Nephron progenitor cell (in vitro differentiated cells): ENCODE results near the gene SLC5A5.
A peak's percentile ranks its signal among the peaks of the same experiment; 100 is the strongest.

Experiments
- DNase-seq: peaks from one replicate; pipeline ENCODE4 v3.0.0; 2021
- H3K27ac Mint-ChIP-seq: 2 replicates; pipeline ENCODE4 v1.8.0; 2021; ENCODE audit warnings: mild to moderate bottlenecking, moderate library complexity, mixed read lengths
- H3K27me3 Mint-ChIP-seq: 2 replicates; pipeline ENCODE4 v1.8.0; 2021; ENCODE audit warnings: mild to moderate bottlenecking, low read depth, mixed read lengths; ENCODE audit not compliant: poor library complexity
- H3K36me3 Mint-ChIP-seq: 2 replicates; pipeline ENCODE4 v1.8.0; 2021; ENCODE audit warnings: low read depth, mixed read lengths
- H3K4me1 Mint-ChIP-seq: 2 replicates; pipeline ENCODE4 v1.8.0; 2021; ENCODE audit warnings: mixed read lengths
- H3K4me3 Mint-ChIP-seq: 2 replicates; pipeline ENCODE4 v1.8.0; 2021; ENCODE audit warnings: mild to moderate bottlenecking, moderate library complexity, mixed read lengths
- H3K9me3 Mint-ChIP-seq: 2 replicates; pipeline ENCODE4 v1.8.0; 2021; ENCODE audit warnings: mild to moderate bottlenecking, moderate library complexity, mixed read lengths
- CTCF ChIP-seq: fragments of 200-600 bp; sonication (generic); IDR thresholded peaks from 2 replicates; pipeline ENCODE4 v1.5.0; 2021; ENCODE audit warnings: antibody characterized with exemption

The SLC5A5 gene

DNA sequence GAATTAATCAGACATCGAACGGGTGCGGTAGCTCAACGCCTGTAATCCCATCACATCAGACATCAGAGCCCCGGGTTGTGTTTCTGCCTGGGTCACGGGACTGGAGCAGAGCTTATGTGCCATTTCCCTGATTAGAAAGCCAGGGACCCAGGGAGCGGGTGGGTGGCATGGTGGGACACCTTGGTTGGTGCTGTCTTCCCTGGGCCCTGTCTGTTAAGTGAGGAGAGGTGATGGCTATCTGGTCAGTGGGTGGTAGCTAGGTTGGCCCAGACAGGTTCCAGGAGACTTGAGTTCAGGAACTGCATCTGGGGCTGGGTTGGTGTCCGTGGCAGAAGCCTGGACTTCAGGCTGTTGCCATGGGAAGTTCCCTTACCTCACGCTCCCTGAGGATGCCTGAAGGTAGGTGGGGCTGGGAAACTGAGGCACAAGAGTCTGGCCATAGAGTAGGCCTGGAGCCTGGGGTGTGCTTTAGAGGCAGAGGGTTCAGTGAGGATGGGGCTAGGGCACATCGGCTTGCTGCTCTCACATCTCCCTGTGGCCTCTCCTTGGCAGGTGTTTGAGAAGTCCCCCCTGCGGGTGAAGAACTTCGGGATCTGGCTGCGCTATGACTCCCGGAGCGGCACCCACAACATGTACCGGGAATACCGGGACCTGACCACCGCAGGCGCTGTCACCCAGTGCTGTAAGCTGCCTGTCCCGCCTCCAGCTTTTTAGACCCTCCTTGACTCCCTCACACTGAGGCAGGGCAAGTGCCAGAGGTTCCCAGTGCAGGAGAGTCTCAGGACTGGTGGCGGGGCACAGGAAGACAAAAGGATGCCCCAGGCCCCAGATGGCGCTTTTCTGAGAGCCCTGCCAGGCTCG, 10.0 kb upstream of the SLC5A5 start:
- no peak for DNase-seq
- peak overlapping the region; percentile 59 for H3K27ac Mint-ChIP-seq
- peak overlapping the region; percentile 99 for H3K4me3 Mint-ChIP-seq
- H3K27me3 Mint-ChIP-seq: peaks cover 9% of the 10 kb centered on the region
- peaks cover 54% of the 10 kb centered on the region for H3K36me3 Mint-ChIP-seq
- H3K9me3 Mint-ChIP-seq: no peaks in the 10 kb centered on the region
- TF ChIP-seq CTCF: no peak
- H3K4me1 Mint-ChIP-seq: peaks cover 37% of the 10 kb centered on the region

DNA sequence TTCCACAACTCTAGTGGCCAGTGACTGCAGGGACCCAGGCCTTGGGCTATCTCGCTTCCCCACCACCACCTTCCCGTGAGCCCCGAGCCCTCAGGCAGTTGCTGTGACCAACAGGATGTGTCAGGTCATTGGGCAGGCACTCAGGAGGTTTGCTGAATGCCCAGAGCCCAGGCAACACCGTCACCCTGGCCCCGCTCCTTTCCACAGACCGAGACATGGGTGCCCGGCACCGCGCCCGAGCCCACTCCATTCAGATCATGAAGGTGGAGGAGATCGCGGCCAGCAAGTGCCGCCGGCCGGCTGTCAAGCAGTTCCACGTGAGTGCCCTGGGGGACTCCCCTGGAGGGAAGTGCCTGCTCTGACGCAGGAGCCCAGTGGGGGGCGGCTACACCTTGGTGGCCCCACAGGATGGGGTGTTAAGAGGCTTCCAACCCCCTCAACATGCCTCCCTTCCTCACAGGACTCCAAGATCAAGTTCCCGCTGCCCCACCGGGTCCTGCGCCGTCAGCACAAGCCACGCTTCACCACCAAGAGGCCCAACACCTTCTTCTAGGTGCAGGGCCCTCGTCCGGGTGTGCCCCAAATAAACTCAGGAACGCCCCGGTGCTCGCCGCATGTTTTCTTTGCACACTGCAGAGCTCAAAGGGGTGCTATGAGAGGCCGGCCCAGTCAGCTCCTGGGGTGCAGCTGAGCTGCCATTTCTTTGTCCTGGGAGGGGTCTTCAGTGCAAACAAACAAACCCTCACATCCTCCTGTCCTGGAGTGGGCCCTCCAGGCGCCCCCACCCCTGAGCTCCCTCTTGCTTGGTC, 8.8 kb upstream of the SLC5A5 start:
- peaks cover 37% of the 10 kb centered on the region for H3K4me1 Mint-ChIP-seq
- TF ChIP-seq CTCF: no peak
- H3K9me3 Mint-ChIP-seq: no peaks in the 10 kb centered on the region
- peaks cover 54% of the 10 kb centered on the region for H3K36me3 Mint-ChIP-seq
- peak overlapping the region; percentile 69 for H3K4me3 Mint-ChIP-seq
- H3K27ac Mint-ChIP-seq: peak overlapping the region; percentile 95
- peaks cover 17% of the 10 kb centered on the region for H3K27me3 Mint-ChIP-seq
- DNase-seq: no peak

DNA sequence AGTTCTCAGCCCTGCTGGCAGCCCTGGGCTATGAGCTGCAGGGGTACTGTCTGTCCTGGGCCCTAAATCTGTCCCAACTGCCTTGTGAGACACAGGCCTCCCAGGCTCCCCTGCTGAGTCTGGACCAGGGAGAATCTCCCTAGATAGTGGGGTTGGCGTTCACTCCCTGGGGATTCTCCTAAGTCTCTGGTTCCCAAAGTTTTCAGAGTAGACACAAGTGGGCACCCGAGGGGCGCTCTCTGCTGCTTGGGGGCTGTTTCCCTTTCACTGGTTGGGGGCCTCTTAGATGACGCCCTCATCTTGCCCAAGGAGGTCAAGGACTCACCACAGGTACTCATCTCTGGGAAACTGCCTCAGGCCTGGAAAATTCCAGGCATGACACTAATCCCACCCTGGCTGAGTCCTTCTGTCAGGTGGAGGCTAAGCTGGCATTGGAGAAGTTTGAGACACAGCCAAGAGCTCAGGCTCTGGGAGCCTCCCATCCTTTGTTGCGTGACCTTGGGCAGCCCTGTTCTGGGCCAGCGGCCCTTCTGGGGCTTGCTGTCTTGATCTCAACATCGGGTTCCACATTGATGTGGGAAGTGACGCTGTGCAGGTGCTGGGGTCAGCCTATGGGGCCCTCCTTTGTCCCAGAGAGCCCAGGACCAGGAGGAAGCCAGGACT, 8.1 kb upstream of the SLC5A5 start:
- Mint-ChIP-seq H3K4me1 (peaks cover 37% of the 10 kb centered on the region), H3K4me3 (no peak overlapping the region), H3K27me3 (peaks cover 22% of the 10 kb centered on the region), H3K36me3 (peaks cover 54% of the 10 kb centered on the region), H3K27ac (peak overlapping the region; percentile 95), H3K9me3 (no peaks in the 10 kb centered on the region)
- no peak for DNase-seq
- TF ChIP-seq CTCF: no peak

DNA sequence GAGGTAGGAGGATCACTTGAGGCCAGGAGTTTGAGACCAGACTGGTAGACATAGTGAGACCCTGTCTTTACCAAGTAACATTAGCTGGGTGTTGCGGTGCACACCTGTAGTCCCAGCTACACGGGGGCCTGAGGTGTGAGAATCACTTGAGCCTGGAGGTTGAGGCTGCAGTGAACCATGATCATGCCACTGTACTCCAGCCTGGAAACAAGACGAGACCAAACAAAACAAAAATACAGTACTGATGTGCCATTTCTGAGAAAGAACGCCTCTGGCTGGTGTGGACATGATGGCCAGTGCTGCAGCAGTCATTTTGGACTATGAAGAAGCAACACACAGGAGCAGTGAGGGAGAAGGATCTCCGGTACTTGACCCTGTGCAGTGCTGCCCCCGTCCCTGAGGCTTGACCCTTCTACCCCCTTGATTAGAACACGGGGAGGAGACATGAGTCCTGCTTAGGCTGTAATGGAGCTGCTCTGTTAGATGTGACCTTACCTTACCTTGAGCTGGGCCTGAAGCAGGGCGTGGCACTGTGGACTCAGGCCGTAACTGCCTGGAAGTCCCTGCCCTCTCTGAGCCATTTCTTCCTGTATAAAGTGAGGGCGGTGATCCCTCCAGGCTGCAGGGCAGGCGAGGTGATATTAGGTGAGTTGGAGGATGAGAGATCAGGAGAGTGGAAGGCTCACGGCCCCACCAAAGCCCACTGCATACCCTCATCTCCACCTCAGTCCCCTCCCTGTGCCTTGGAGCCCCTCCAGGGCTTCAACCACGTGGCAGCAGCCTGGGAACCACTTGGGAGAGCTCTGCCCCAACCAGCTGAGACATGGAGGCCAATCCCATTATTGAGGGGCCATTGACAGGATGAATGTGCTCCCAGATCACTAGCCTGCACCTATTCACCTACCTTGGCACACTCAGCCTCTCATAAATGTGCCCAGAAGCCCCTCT, 6.1 kb upstream of the SLC5A5 start:
- Mint-ChIP-seq H3K4me1 (peaks cover 19% of the 10 kb centered on the region), H3K27ac (peak overlapping the region; percentile 77), H3K36me3 (peaks cover 45% of the 10 kb centered on the region), H3K27me3 (peaks cover 33% of the 10 kb centered on the region), H3K9me3 (no peaks in the 10 kb centered on the region), H3K4me3 (no peak overlapping the region)
- no peak for DNase-seq
- TF ChIP-seq CTCF: no peak

DNA sequence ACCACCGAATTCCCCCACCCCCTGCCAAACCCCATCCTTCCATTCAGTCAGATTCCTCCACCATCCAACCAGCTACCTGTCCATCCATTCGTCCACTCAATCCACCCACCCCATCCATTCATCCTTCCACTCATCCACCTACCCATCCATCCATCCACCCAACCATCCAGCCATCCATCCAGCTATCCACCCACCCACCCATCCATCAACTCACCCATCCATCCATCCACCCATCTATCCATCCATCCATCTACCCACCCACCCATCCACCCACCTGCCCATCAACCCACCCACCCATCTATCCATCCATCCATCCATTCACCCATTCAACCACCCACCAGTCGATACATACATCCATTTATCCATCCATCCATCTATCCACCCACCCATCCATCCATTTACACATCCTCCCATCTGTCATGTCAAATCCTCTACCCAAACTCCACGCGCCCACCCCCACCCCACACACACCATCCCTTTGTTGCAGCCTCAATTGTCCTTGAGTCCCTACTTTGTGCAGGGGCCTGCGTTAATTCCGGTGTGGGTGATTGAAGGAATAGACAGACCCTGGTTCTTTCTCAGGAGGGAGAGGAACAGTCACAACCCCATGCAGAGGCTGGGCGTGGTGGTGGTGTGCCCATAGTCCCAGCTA, 5.3 kb upstream of the SLC5A5 start:
- DNase-seq: no peak
- no peak for TF ChIP-seq CTCF
- Mint-ChIP-seq H3K36me3 (peaks cover 40% of the 10 kb centered on the region), H3K27ac (no peak overlapping the region), H3K4me1 (peaks cover 11% of the 10 kb centered on the region), H3K27me3 (peaks cover 41% of the 10 kb centered on the region), H3K4me3 (no peak overlapping the region), H3K9me3 (no peaks in the 10 kb centered on the region)
